HCT116 (cell line): ENCODE results near the gene PLA2G4B. TPM values are rescaled to one million over a fixed set of nuclear protein-coding genes. Genes with fewer than 3 reads are reported as not detected.

Experiments
- ATAC-seq: fragments of 200-7000 bp; cut with Tn5 transposase; 2 replicates; pipeline ENCODE4 v1.9.1; 2020; ENCODE audit warnings: mild to moderate bottlenecking, moderate library complexity
- BruUV-seq: library from RNA; stranded (reverse); fragments of 400-500 nt; replicated peaks from 2 replicates; lab custom pipeline; 2021; lab: Mats Ljungman, UMichigan
- CTCF ChIA-PET: fragments of 300-600 bp; sonication (Branson Sonifier 250); formaldehyde crosslinking; loops from one replicate; lab custom pipeline; 2021; ENCODE audit warnings: antibody characterized with exemption; lab: Charles Lee
- POLR2A ChIA-PET: fragments of 300-600, 350-600 bp; sonication (Branson Sonifier 250); formaldehyde crosslinking; loops from one replicate; lab custom pipeline; 2021; ENCODE audit warnings: antibody characterized with exemption; lab: Charles Lee
- RAD21 ChIA-PET, 2 experiments: fragments of 300-600 bp; sonication (Branson Sonifier 250); formaldehyde crosslinking; loops; one replicate each; lab custom pipeline; 2023; ENCODE audit warnings: low total read pairs in 2 of 2; ENCODE audit not compliant: uncharacterized antibody in 2 of 2, unreplicated experiment in 2 of 2, low non-redundant PET in 1 of 2; lab: Charles Lee
- DNase-seq: peaks from one replicate; pipeline ENCODE4 v3.0.0-alpha.2; 2010; ENCODE audit warnings: low read depth, low spot score
- H2AFZ ChIP-seq: fragments of 200-600 bp; shearing (Covaris generic), sonication (generic); 2 replicates; pipeline ENCODE4 v1.6.1; 2017; ENCODE audit warnings: low read depth, mixed run types, mixed read lengths, antibody characterized with exemption, low read length; ENCODE audit not compliant: poor library complexity, severe bottlenecking
- H3K27ac ChIP-seq: 2 replicates; pipeline ENCODE4 v1.5.1; 2012; ENCODE audit warnings: low read depth, low read length
- H3K27me3 ChIP-seq: fragments of 200-600 bp; sonication (generic); 2 replicates; pipeline ENCODE4 v1.6.1; 2016; ENCODE audit warnings: mixed run types, low read length, mixed read lengths; ENCODE audit not compliant: insufficient read depth
- H3K36me3 ChIP-seq, 2 experiments: fragments of 200-500 bp in 1 of 2; fragments of 200-600 bp in 1 of 2; sonication (Bioruptor generic) in 1 of 2; sonication (generic) in 1 of 2; 2 replicates each; pipeline versions ENCODE4 v1.5.1 to v1.6.1; 2014 to 2016; ENCODE audit warnings: low read length in 2 of 2, inconsistent platforms in 1 of 2, mixed read lengths in 1 of 2, mixed run types in 1 of 2; ENCODE audit not compliant: insufficient read depth in 2 of 2, control insufficient read depth in 1 of 2
- H3K4me1 ChIP-seq, 2 experiments: fragments of 200-600 bp in 1 of 2; sonication (generic) in 1 of 2; 2 replicates each; pipeline versions ENCODE4 v1.5.1 to v1.6.1; 2012 to 2017; ENCODE audit warnings: low read length in 2 of 2, inconsistent platforms in 1 of 2, mild to moderate bottlenecking in 1 of 2, mixed read lengths in 1 of 2, mixed run types in 1 of 2, moderate library complexity in 1 of 2; ENCODE audit not compliant: insufficient read depth in 2 of 2, control insufficient read depth in 1 of 2
- H3K4me2 ChIP-seq: fragments of 200-600 bp; sonication (generic); 2 replicates; pipeline ENCODE4 v1.6.1; 2017; ENCODE audit warnings: mixed run types, low read length, mixed read lengths
- H3K4me3 ChIP-seq, 2 experiments: fragments of 200-600 bp in 1 of 2; sonication (generic) in 1 of 2; replicated peaks in 1 of 2; 2 replicates each; pipeline ENCODE4 v1.5.1; 2011 to 2016; ENCODE audit warnings: low read length in 2 of 2, control low read depth in 1 of 2, low read depth in 1 of 2, mild to moderate bottlenecking in 1 of 2, mixed read lengths in 1 of 2, mixed run types in 1 of 2
- H3K79me2 ChIP-seq: fragments of 200-600 bp; sonication (generic); 2 replicates; pipeline ENCODE4 v1.6.1; 2017; ENCODE audit warnings: mild to moderate bottlenecking, mixed run types, low read length, moderate library complexity, mixed read lengths; ENCODE audit not compliant: insufficient read depth
- H3K9ac ChIP-seq: fragments of 200-600 bp; sonication (generic); 2 replicates; pipeline ENCODE4 v1.6.1; 2016; ENCODE audit warnings: low read length, mixed read lengths
- H3K9me2 ChIP-seq: fragments of 200-600 bp; sonication (generic), shearing (Covaris generic); 2 replicates; pipeline ENCODE4 v1.6.1; 2017; ENCODE audit warnings: mixed run types, mild to moderate bottlenecking, moderate library complexity; ENCODE audit not compliant: insufficient read depth
- H3K9me3 ChIP-seq, 2 experiments: fragments of 200-500 bp in 1 of 2; fragments of 200-600 bp in 1 of 2; sonication (Bioruptor generic) in 1 of 2; sonication (generic) in 1 of 2; 2 replicates each; pipeline ENCODE4 v1.6.1; 2014 to 2017; ENCODE audit warnings: low read length in 2 of 2, mixed read lengths in 2 of 2, inconsistent platforms in 1 of 2, low read depth in 1 of 2, mild to moderate bottlenecking in 1 of 2, mixed run types in 1 of 2, moderate library complexity in 1 of 2; ENCODE audit not compliant: control insufficient read depth in 1 of 2, insufficient read depth in 1 of 2
- H4K20me1 ChIP-seq: fragments of 200-600 bp; sonication (generic), shearing (Covaris generic); 2 replicates; pipeline ENCODE4 v1.6.1; 2017; ENCODE audit warnings: mixed run types, mild to moderate bottlenecking, moderate library complexity; ENCODE audit not compliant: insufficient read depth
- EGR1 ChIP-seq: IDR thresholded peaks from 2 replicates; pipeline ENCODE4 v1.6.1; 2012; ENCODE audit warnings: low read depth
- ELF1 ChIP-seq: IDR thresholded peaks from 2 replicates; pipeline ENCODE4 v1.6.1; 2012; ENCODE audit warnings: low read depth, borderline replicate concordance
- YY1 ChIP-seq: IDR thresholded peaks from 2 replicates; pipeline ENCODE4 v1.6.1; 2011; ENCODE audit warnings: low read length, low read depth, moderate library complexity, mild to moderate bottlenecking; ENCODE audit not compliant: insufficient replicate concordance; ENCODE audit errors: extremely low read depth
- intact Hi-C: fragments of 100-400 bp; cut with micrococcal nuclease; formaldehyde crosslinking; loops from 2 replicates; pipeline ENCODE4 v1.10.0; 2022
- total RNA-seq: library from RNA; stranded (reverse); gene quantifications from one replicate; pipeline ENCODE4 v1.2.1, GENCODE V29; 2021; ENCODE audit not compliant: unreplicated experiment

Gene PLA2G4B
- total RNA-seq, 1 experiment from 2014 or later = 4.7 TPM

DNA sequence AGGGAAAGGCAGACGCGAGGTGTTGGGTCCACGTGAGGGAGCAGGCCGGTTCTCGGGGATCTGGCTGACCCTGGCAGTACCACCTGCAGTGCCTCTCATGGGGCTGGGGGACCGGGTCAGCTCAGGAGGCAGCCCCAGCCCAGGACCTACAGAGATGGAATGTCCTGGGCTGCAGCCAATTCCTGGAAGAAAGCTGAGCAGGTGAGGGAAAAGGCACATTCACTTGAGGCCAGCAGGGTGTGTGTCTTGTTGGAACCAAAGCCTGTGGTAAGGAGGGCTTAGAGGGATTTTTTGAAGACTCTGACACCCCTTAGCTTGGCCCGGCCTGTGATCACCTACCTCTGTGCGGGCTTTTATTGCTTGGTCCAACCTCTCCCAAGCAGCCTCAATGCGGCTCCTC lies 15.8 kb downstream of the PLA2G4B start:
- Histone ChIP-seq H3K36me3 (no peaks in the 10 kb centered on the region), H3K4me2 (no peak overlapping the region), H3K27me3 (no peaks in the 10 kb centered on the region), H3K4me1 (no peaks in the 10 kb centered on the region), H3K4me3 (no peak overlapping the region), H3K9ac (no peak overlapping the region), H3K9me3 (no peaks in the 10 kb centered on the region), H3K27ac (no peak overlapping the region), H3K9me2 (no peaks in the 10 kb centered on the region), H3K79me2 (no peaks in the 10 kb centered on the region), H2AFZ (no peak overlapping the region), H4K20me1 (no peaks in the 10 kb centered on the region)
- ATAC-seq = no peak
- no TSS peak for BruUV-seq
- intact Hi-C loops = no loop called here
- DNase-seq = no peak
- no peak for TF ChIP-seq YY1
- no peak for TF ChIP-seq EGR1
- ChIA-PET POLR2A (no interaction called here), RAD21 (no interaction called here), CTCF (no interaction called here)

DNA sequence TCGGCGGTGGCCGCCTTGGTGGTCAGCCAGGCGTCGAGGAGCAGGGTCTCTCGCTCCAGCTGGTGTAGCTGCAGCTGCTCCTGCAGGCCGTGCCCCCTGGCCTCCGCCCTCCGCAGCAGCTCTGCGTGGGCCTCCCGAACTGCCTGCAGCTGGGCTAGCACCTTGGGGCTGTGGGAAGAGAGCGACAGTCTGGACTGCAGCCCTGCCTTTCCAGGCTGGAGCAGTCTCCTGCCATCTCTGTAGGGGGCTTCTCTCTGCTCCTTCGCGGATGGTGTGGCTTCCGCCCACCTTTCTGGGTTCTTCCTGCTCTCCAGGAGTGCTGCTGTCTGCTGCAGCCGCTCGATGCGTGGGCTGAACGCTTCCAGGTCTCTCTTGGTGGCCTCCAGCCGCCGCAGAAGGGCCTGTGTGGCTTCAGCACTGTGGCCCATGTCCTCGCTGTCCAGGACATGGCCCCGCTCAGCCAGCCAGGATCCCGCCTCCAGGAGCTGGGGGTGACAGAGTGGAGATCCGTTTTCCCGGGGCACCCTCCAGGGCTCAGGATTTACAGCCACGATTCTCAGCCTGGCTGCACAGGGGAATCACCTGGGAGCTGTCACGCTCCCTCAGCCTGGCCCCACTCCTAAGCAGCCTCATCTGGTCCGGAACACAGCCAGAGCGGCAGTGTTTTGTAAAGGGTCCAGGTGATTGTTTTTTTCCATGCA lies 16.8 kb downstream of the PLA2G4B start:
- POLR2A ChIA-PET = no interaction called here
- no peak overlapping the region for H3K9ac ChIP-seq
- no TSS peak for BruUV-seq

More for the DNA sequence above, 16.8 kb downstream of the PLA2G4B start:
- Histone ChIP-seq H3K36me3 (no peaks in the 10 kb centered on the region), H3K27me3 (no peaks in the 10 kb centered on the region), H2AFZ (no peak overlapping the region), H3K4me3 (no peak overlapping the region), H3K4me1 (no peaks in the 10 kb centered on the region), H4K20me1 (no peaks in the 10 kb centered on the region), H3K79me2 (no peaks in the 10 kb centered on the region), H3K9me3 (no peaks in the 10 kb centered on the region), H3K4me2 (no peak overlapping the region), H3K9me2 (no peaks in the 10 kb centered on the region), H3K27ac (no peak overlapping the region)
- RAD21 ChIA-PET = no interaction called here
- intact Hi-C loops = no loop called here
- no peak for TF ChIP-seq ELF1
- CTCF ChIA-PET = no interaction called here
- DNase-seq (no peak), ATAC-seq (no peak)
